A549 (cell line): Measurements from ENCODE around the gene FZD7. TPM values are rescaled to one million over a fixed set of nuclear protein-coding genes. Genes with fewer than 3 reads are reported as not detected.
A peak's percentile ranks its signal among the peaks of the same experiment; 100 is the strongest.

Source experiments
- ATAC-seq, 2 experiments: fragments of 200-7000 bp in 1 of 2; fragments of >200 bp in 1 of 2; cut with Nextera tagmentation in 1 of 2; cut with Tn5 transposase in 1 of 2; 3 replicates each; pipeline versions ENCODE4 v1.8.0 to v1.9.1; 2018 to 2020; ENCODE audit warnings: mild to moderate bottlenecking in 1 of 2, moderate library complexity in 1 of 2
- CTCF ChIA-PET: fragments of 300-600 bp; sonication (Branson Sonifier 250); formaldehyde crosslinking; extraction: SDS; loops from one replicate; lab custom pipeline; 2021; ENCODE audit warnings: antibody characterized with exemption, inconsistent platforms; lab: Yijun Ruan, JAX
- POLR2A ChIA-PET: fragments of 350-600 bp; formaldehyde crosslinking; extraction: SDS; loops from one replicate; lab custom pipeline; 2021; ENCODE audit warnings: antibody characterized with exemption, inconsistent platforms; lab: Yijun Ruan, JAX
- DNase-seq, 2 experiments: peaks; one replicate each; pipeline versions ENCODE4 v3.0.0 to v3.0.0-alpha.2; 2011 to 2016; ENCODE audit warnings: low read depth in 1 of 2, low spot score in 1 of 2
- FAIRE-seq: peaks from 2 replicates; lab custom pipeline; 2011; peaks lifted over from hg19 to GRCh38; lab: Jason Lieb, UNC
- H3K27ac ChIP-seq, 2 experiments: fragments of >200 bp; sonication (Bioruptor Twin); formaldehyde crosslinking; 3 replicates each; pipeline ENCODE4 v1.5.1; 2016 to 2017
- H3K4me1 ChIP-seq: fragments of >200 bp; sonication (Bioruptor Twin); formaldehyde crosslinking; 3 replicates; pipeline ENCODE4 v1.6.1; 2016
- H3K4me2 ChIP-seq: fragments of >200 bp; sonication (Bioruptor Twin); formaldehyde crosslinking; 3 replicates; pipeline ENCODE4 v1.6.1; 2016
- H3K4me3 ChIP-seq: fragments of >200 bp; sonication (Bioruptor Twin); formaldehyde crosslinking; 3 replicates; pipeline ENCODE4 v1.5.1; 2016
- H3K9me3 ChIP-seq: fragments of >200 bp; sonication (Bioruptor Twin); formaldehyde crosslinking; 3 replicates; pipeline ENCODE4 v1.6.1; 2016
- CBX8 ChIP-seq: fragments of 200-600 bp; sonication (generic); IDR thresholded peaks from 2 replicates; pipeline ENCODE4 v1.6.1; 2016
- CHD4 ChIP-seq: fragments of 200-600 bp; sonication (generic); IDR thresholded peaks from 2 replicates; pipeline ENCODE4 v1.6.1; 2016; ENCODE audit warnings: antibody characterized with exemption, mild to moderate bottlenecking, borderline replicate concordance
- EHMT2 ChIP-seq: fragments of 200-600 bp; sonication (generic); IDR thresholded peaks from 2 replicates; pipeline ENCODE4 v1.6.1; 2016; ENCODE audit warnings: antibody characterized with exemption, low read depth, mild to moderate bottlenecking, moderate library complexity
- HOXB13 ChIP-seq: fragments of 250-450 bp; sonication (Bioruptor Pico); IDR thresholded peaks from 2 replicates; pipeline ENCODE4 v1.5.0; 2020; ENCODE audit warnings: low read depth, mild to moderate bottlenecking, moderate library complexity
- KDM1A ChIP-seq: fragments of 200-600 bp; sonication (generic); IDR thresholded peaks from 2 replicates; pipeline ENCODE4 v1.6.1; 2016; ENCODE audit warnings: low read depth, mild to moderate bottlenecking
- KDM5A ChIP-seq: fragments of 200-600 bp; sonication (generic); IDR thresholded peaks from 2 replicates; pipeline ENCODE4 v1.6.1; 2016; ENCODE audit warnings: antibody characterized with exemption, mild to moderate bottlenecking
- MAFK ChIP-seq: fragments of 450-650 bp; IDR thresholded peaks from 2 replicates; pipeline ENCODE4 v1.6.1; 2014; ENCODE audit not compliant: partially characterized antibody
- POLR2AphosphoS2 ChIP-seq: conservative IDR thresholded peaks from 2 replicates; pipeline ENCODE4 v1.6.1; 2012; ENCODE audit warnings: low read length, improper control_type of control experiment, inconsistent platforms
- RNF2 ChIP-seq: fragments of 200-600 bp; sonication (generic); IDR thresholded peaks from 2 replicates; pipeline ENCODE4 v1.6.1; 2016; ENCODE audit warnings: low read depth, mild to moderate bottlenecking, antibody characterized with exemption, moderate library complexity, borderline replicate concordance
- ZC3H11A ChIP-seq: fragments of 450-650 bp; IDR thresholded peaks from 2 replicates; pipeline ENCODE4 v1.6.1; 2014; ENCODE audit warnings: antibody characterized with exemption, mild to moderate bottlenecking
- WGBS: methylation state at CpG from one replicate; pipeline ENCODE4 v1.1.6; 2017; ENCODE audit errors: missing lambda C conversion rate; 5-methylcytosine and 5-hydroxymethylcytosine counted together
- polyA plus RNA-seq, 4 experiments: library from polyadenylated mRNA; depleted of rRNA in 3 of 4; stranded (reverse); fragments of >200 nt; fragmentation: RNase III in 1 of 4; extraction: RNeasy Plus Mini Kit Qiagen cat#74134 plus additional on column Dnase treatment in 1 of 4; gene quantifications; 2 replicates in 3 of 4; 3 replicates in 1 of 4; pipeline ENCODE4 v1.2.3, GENCODE V29; 2011 to 2017
- TF ChIP-seq, protein P1 (sequence below): IDR thresholded peaks from 2 replicates; pipeline ENCODE4 v1.6.1; 2012
- TF ChIP-seq, protein P2 (sequence below): IDR thresholded peaks from 2 replicates; pipeline ENCODE4 v1.6.1; 2012; ENCODE audit warnings: low read depth, borderline replicate concordance
- TF ChIP-seq, protein P3 (sequence below): fragments of 450-650 bp; IDR thresholded peaks from 2 replicates; pipeline ENCODE4 v1.6.1; 2014; ENCODE audit warnings: antibody characterized with exemption
- TF ChIP-seq, protein P4 (sequence below): fragments of 250-450 bp; sonication (Bioruptor Pico); IDR thresholded peaks from 2 replicates; pipeline ENCODE4 v1.5.0; 2020; ENCODE audit warnings: low read depth, mild to moderate bottlenecking, moderate library complexity
- TF ChIP-seq, protein P5 (sequence below): fragments of 200-600 bp; sonication (generic); IDR thresholded peaks from 2 replicates; pipeline ENCODE4 v1.6.1; 2016; ENCODE audit warnings: antibody characterized with exemption, mild to moderate bottlenecking, moderate library complexity

FZD7 gene
- polyA plus RNA-seq, 2 of the 4 experiments (the other 2 are of a cell fraction) = 5.3 to 6.7 TPM

DNA sequence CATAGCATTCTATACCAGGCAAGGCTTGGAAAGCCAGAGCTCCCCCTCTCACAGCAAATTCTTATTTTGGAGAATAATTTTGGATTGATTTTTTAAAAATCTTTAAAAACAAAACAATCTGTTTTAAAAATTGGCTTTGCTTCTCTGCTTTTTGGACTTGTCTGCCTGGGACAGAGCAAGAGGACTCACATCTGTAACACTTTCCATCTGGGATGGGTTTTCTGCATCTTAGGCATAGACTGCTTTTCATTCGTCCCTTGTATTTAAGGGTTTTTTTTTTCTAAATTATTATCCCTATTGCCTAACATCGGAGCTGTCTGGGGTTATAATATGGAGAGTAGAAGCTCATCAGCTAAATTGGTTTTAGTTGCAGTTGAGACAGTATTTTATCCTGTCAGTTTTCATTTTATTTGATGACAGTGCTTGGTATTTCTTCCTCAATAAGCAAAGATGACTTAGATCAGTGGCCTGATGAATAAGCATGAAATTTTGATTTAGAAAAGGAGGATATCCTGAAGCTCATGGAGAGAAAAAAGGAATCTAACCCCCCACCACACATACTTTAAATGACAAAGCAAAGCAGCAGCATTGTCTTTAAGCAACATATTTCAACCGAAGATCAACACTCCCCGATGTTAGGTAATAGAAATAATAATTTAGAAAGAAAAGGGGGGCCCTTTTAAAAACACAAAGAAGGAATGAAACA lies 2.3 kb upstream of the FZD7 start:
- FAIRE-seq = no peak

DNA sequence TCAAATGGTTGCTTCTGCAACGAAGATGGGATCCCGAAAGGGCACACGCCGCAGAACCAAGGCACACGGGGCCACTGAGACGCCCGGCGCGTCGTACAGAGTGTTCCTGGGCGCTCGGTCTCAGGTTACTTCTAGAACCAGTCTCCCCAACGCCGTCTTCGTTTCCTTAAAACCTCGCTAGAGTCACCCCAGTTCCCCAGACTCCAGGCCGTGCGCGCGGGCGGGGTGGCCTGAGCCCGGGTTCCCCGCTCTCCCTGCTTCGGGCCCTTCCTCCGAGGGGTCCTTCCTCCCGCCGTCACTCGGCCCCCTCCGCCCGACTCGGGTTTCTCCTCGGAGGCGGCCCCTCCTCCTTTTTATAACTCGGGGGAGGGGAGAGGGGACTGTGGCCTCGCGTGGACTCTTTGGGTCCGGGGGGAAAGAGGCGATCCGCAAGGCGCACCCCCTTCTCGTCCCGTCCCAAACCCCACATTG lies 774 bp upstream of the FZD7 start:
- Histone ChIP-seq H3K4me3 (peak overlapping the region; percentile 77), H3K4me2 (peak overlapping the region; percentile 81), H3K9me3 (no peaks in the 10 kb centered on the region), H3K27ac (peak overlapping the region; percentile 95 to 96), H3K4me1 (peaks cover 24% of the 10 kb centered on the region)
- 2% methylated on average over 24 of the region's 42 CpGs for WGBS
- POLR2A ChIA-PET = no interaction called here
- ATAC-seq = peak; percentile 32 to 69
- FAIRE-seq = no peak
- peak; percentile 40 to 49 for DNase-seq
- TF ChIP-seq RNF2 (peak; percentile 96; the same call in 1 of the 2 replicates), HOXB13 (CRISPR knock-in tag) (no peak), CBX8 (peak; percentile 93; the same call in 1 of the 2 replicates)
- TF ChIP-seq, protein P1, sequence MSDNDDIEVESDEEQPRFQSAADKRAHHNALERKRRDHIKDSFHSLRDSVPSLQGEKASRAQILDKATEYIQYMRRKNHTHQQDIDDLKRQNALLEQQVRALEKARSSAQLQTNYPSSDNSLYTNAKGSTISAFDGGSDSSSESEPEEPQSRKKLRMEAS = peak; percentile 45; the same call in 1 of the 2 replicates
- TF ChIP-seq, protein P2, sequence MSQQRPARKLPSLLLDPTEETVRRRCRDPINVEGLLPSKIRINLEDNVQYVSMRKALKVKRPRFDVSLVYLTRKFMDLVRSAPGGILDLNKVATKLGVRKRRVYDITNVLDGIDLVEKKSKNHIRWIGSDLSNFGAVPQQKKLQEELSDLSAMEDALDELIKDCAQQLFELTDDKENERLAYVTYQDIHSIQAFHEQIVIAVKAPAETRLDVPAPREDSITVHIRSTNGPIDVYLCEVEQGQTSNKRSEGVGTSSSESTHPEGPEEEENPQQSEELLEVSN = 0 out of 2 replicates have a peak, but pooled peaks have one; percentile 41
- TF ChIP-seq, all 56 proteins: peak for 4
- CTCF ChIA-PET = no interaction called here

More for the DNA sequence above, 2.3 kb upstream of the FZD7 start:
- TF ChIP-seq, protein P3, sequence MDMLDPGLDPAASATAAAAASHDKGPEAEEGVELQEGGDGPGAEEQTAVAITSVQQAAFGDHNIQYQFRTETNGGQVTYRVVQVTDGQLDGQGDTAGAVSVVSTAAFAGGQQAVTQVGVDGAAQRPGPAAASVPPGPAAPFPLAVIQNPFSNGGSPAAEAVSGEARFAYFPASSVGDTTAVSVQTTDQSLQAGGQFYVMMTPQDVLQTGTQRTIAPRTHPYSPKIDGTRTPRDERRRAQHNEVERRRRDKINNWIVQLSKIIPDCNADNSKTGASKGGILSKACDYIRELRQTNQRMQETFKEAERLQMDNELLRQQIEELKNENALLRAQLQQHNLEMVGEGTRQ = no peak
- TF ChIP-seq POLR2AphosphoS2 = no peak
- TF ChIP-seq MAFK = no peak
- no peak for TF ChIP-seq ZC3H11A
- TF ChIP-seq CHD4 = no peak
- no peak for TF ChIP-seq KDM1A
- TF ChIP-seq, protein P4, sequence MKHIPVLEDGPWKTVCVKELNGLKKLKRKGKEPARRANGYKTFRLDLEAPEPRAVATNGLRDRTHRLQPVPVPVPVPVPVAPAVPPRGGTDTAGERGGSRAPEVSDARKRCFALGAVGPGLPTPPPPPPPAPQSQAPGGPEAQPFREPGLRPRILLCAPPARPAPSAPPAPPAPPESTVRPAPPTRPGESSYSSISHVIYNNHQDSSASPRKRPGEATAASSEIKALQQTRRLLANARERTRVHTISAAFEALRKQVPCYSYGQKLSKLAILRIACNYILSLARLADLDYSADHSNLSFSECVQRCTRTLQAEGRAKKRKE (CRISPR knock-in tag) = no peak
- TF ChIP-seq, protein P2 = no peak
- no peak for TF ChIP-seq KDM5A
- TF ChIP-seq EHMT2 = no peak
- TF ChIP-seq, protein P5, sequence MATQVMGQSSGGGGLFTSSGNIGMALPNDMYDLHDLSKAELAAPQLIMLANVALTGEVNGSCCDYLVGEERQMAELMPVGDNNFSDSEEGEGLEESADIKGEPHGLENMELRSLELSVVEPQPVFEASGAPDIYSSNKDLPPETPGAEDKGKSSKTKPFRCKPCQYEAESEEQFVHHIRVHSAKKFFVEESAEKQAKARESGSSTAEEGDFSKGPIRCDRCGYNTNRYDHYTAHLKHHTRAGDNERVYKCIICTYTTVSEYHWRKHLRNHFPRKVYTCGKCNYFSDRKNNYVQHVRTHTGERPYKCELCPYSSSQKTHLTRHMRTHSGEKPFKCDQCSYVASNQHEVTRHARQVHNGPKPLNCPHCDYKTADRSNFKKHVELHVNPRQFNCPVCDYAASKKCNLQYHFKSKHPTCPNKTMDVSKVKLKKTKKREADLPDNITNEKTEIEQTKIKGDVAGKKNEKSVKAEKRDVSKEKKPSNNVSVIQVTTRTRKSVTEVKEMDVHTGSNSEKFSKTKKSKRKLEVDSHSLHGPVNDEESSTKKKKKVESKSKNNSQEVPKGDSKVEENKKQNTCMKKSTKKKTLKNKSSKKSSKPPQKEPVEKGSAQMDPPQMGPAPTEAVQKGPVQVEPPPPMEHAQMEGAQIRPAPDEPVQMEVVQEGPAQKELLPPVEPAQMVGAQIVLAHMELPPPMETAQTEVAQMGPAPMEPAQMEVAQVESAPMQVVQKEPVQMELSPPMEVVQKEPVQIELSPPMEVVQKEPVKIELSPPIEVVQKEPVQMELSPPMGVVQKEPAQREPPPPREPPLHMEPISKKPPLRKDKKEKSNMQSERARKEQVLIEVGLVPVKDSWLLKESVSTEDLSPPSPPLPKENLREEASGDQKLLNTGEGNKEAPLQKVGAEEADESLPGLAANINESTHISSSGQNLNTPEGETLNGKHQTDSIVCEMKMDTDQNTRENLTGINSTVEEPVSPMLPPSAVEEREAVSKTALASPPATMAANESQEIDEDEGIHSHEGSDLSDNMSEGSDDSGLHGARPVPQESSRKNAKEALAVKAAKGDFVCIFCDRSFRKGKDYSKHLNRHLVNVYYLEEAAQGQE = no peak
- TF ChIP-seq, protein P1 = no peak
- TF ChIP-seq, all 56 proteins: peak for 0
- Histone ChIP-seq H3K27ac (no peak overlapping the region), H3K4me1 (peaks cover 12% of the 10 kb centered on the region; the same call in 2 of the 3 replicates), H3K4me2 (no peak overlapping the region; the same call in 2 of the 3 replicates), H3K4me3 (no peak overlapping the region), H3K9me3 (no peaks in the 10 kb centered on the region)
- ATAC-seq (no peak), DNase-seq (no peak)
- WGBS = 88% methylated on average over 4 of the region's 4 CpGs
- POLR2A ChIA-PET = no interaction called here
- CTCF ChIA-PET = interaction anchor here (0.7 to 1.7 kb wide), 3 partner anchors 25 to 237 kb away, joined by 3 to 5 read pairs (median 5); no protein-coding TSS in a partner anchor
